Measurements from ENCODE around the gene PSMC3IP.
A peak's percentile ranks its signal among the peaks of the same experiment; 100 is the strongest.

Gene PSMC3IP

DNA sequence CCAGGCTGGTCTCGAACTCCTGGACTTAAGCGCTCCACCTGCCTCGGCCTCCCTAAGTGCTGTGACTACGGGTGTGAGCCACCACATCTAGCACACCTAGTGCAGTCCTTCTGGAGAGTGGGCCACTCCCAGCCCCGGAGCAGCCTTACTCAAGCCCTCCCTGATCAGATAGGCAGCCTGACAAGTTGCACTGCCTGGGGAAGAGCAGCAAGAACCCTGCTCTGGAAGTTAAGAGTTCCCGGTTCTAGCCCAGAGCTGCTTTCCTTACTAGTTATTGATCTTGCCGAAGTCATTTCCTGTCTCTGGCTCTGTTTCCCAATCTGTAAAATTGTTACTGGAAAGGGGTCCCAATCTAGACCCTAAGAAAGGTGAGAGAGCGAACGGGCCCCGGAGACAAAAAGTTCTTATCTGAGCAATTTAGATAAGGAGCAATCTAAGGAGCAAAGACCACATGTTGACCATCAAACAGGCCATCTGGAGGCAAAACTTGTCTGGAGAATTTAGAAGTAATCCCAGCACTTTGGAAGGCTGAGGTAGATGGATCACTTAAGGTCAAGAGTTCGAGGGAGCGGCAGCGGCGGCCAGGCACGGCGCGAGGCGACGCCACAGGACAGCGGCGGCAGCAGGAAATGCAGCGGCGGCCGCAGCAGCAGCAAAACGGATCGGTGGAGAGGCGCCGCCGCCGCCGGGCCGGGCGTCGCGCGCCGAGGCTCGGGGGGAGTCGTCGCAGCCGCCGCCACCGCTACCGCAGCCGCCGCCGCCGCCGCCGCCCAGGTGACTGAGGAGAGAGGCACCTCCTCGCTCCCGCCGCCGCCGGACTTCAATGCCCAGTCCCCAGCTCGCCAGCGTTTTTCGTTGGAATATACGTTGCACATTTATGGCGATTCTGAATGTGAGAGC is 45.8 kb downstream of the PSMC3IP start:
- peak; percentile 23 for TF ChIP-seq CTCF (IDR thresholded peaks at IDR 0.05; ENCODE audit: borderline replicate concordance, control extremely low read depth, extremely low read depth, insufficient read depth, missing control alignments)
- DNase-seq (ENCODE audit: low spot score): peak; percentile 73

GRCh38 chr17:42530952-42531454 is 46.5 kb downstream of the PSMC3IP start:
- no peak for TF ChIP-seq CTCF (IDR thresholded peaks at IDR 0.05; ENCODE audit: borderline replicate concordance, control extremely low read depth, extremely low read depth, insufficient read depth, missing control alignments)
- DNase-seq (ENCODE audit: low spot score): no peak
- in situ Hi-C loops (cut with MboI; ENCODE audit: low sequenced_read_pairs, unreplicated experiment): no loop called here

More for the DNA sequence above, 45.8 kb downstream of the PSMC3IP start:
- in situ Hi-C loops (cut with MboI; ENCODE audit: low sequenced_read_pairs, unreplicated experiment): no loop called here

- TF ChIP-seq CTCF (IDR thresholded peaks at IDR 0.05; ENCODE audit: borderline replicate concordance, control extremely low read depth, extremely low read depth, insufficient read depth, missing control alignments): no peak
- in situ Hi-C loops (cut with MboI; ENCODE audit: low sequenced_read_pairs, unreplicated experiment): loop anchor here (5.0 kb wide), 1 partner anchor 207 kb away; no protein-coding TSS in a partner anchor
- no peak for DNase-seq (ENCODE audit: low spot score)
Measured at GRCh38 chr17:42529061-42529460, 48.5 kb downstream of the PSMC3IP start.

GRCh38 chr17:42527932-42528331 is 49.6 kb downstream of the PSMC3IP start:
- in situ Hi-C loops (cut with MboI; ENCODE audit: low sequenced_read_pairs, unreplicated experiment): loop anchor here (5.0 kb wide), 1 partner anchor 206 kb away; no protein-coding TSS in a partner anchor
- no peak for TF ChIP-seq CTCF (IDR thresholded peaks at IDR 0.05; ENCODE audit: borderline replicate concordance, control extremely low read depth, extremely low read depth, insufficient read depth, missing control alignments)
- DNase-seq (ENCODE audit: low spot score): no peak

DNA sequence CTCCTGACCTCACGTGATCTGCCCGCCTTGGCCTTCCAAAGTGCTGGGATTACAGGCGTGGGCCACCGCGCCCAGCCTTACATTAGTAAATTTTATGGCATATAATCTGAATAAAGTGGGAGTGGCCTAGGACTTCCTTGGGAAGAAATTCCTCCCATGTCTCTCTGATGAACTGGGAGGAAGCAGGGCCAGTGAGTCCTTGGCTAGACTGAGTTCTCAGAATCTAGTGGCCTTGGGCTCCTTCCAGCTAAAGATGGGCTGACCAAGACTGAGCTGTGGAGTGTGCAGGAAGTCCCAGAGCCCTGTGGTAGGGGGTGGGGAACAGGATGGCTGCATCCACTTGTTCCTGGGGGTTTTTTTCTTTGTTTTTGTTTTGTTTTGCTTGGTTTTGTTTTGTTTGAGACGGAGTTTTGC is 51.5 kb downstream of the PSMC3IP start:
- no peak for DNase-seq (ENCODE audit: low spot score)
- in situ Hi-C loops (cut with MboI; ENCODE audit: low sequenced_read_pairs, unreplicated experiment): loop anchor here (5.0 kb wide), 1 partner anchor 204 kb away; no protein-coding TSS in a partner anchor
- no peak for TF ChIP-seq CTCF (IDR thresholded peaks at IDR 0.05; ENCODE audit: borderline replicate concordance, control extremely low read depth, extremely low read depth, insufficient read depth, missing control alignments)

DNA sequence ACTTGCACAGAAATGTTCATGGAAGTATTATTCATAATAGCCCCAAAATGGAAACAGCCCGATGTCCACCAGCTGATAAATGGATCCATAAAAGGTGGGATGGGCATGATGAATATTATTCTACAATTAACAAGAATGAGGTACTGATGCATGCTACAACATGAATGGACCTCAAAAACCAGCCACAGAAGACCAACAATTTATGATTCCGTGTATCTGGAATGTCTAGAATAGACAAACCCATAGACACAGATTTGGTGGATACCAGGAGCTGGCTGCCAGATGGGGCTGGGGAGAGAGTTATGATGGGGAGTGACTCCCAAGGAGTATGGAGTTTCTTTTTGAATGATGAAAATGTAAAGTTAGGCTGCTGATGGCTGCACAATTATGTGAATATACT is 52.3 kb downstream of the PSMC3IP start:
- TF ChIP-seq CTCF (IDR thresholded peaks at IDR 0.05; ENCODE audit: borderline replicate concordance, control extremely low read depth, extremely low read depth, insufficient read depth, missing control alignments): no peak
- no peak for DNase-seq (ENCODE audit: low spot score)
- in situ Hi-C loops (cut with MboI; ENCODE audit: low sequenced_read_pairs, unreplicated experiment): loop anchor here (5.0 kb wide), 1 partner anchor 203 kb away; no protein-coding TSS in a partner anchor
